Body of pancreas (tissue), 4 donors: ENCODE data around the gene AZGP1. TPM values are rescaled to one million over a fixed set of nuclear protein-coding genes. Genes with fewer than 3 reads are reported as not detected.
A peak's percentile ranks its signal among the peaks of the same experiment; 100 is the strongest.

Experiments
- ATAC-seq: fragments of 150-250 bp; one replicate; pipeline ENCODE4 v1.9.1; 2016
- DNase-seq, 4 donors: peaks; one replicate each; pipeline ENCODE4 v3.0.0-alpha.2; 2019
- H3K27ac ChIP-seq, 4 donors: fragments of 200-600 bp; sonication (generic); 1 replicate in 3 of 4; 2 replicates in 1 of 4; pipeline versions ENCODE4 v1.5.1 to v1.6.1; 2016 to 2019; ENCODE audit warnings: mild to moderate bottlenecking in 1 of 4, mixed read lengths in 1 of 4, moderate library complexity in 1 of 4
- H3K27me3 ChIP-seq, 2 donors: fragments of 200-600 bp; sonication (generic); one replicate each; pipeline ENCODE4 v1.6.0; 2016; ENCODE audit warnings: mild to moderate bottlenecking in 1 of 2
- H3K36me3 ChIP-seq, 2 donors: fragments of 200-600 bp; sonication (generic); replicated peaks in 1 of 2; 2 replicates each; pipeline ENCODE4 v1.5.1; 2016; ENCODE audit warnings: low read depth in 2 of 2; ENCODE audit not compliant: insufficient read depth in 1 of 2
- H3K4me1 ChIP-seq: fragments of 200-600 bp; sonication (generic); one replicate; pipeline ENCODE4 v1.6.0; 2016
- H3K4me3 ChIP-seq, 2 donors: fragments of 200-600 bp; sonication (generic); 1 replicate in 1 of 2; 2 replicates in 1 of 2; pipeline ENCODE4 v1.5.1; 2016 to 2019
- H3K9me3 ChIP-seq, 3 donors: fragments of 200-600 bp; sonication (generic); 1 replicate in 2 of 3; 2 replicates in 1 of 3; pipeline ENCODE4 v1.5.1; 2016
- POLR2A ChIP-seq, 3 donors: fragments of 450-650 bp; IDR thresholded peaks; one replicate each; pipeline ENCODE4 v1.6.1; 2016; ENCODE audit warnings: antibody characterized with exemption in 3 of 3, mild to moderate bottlenecking in 2 of 3
- WGBS, 2 donors: methylation state at CpG; one replicate each; pipeline ENCODE4 v1.1.5; 2017; 5-methylcytosine and 5-hydroxymethylcytosine counted together
- intact Hi-C: fragments of 100-400 bp; cut with DNase I; formaldehyde crosslinking; loops from one replicate; pipeline ENCODE4 v1.15.1; 2023
- small RNA-seq: library from RNA; depleted of rRNA; stranded (forward); fragments of <200 nt; gene quantifications from one replicate; pipeline ENCODE3, GENCODE V24; 2016
- total RNA-seq, 2 donors: library from RNA; depleted of rRNA; stranded (reverse); fragments of >200 nt; gene quantifications; one replicate each; pipeline ENCODE4 v1.1.0, GENCODE V29; 2016
- TF ChIP-seq, protein P1 (sequence below), 7 experiments: fragments of 450-650 bp in 4 of 7; fragments of 200-600 bp in 3 of 7; sonication (generic) in 3 of 7; IDR thresholded peaks; one replicate each; pipeline ENCODE4 v1.5.1; 2016 to 2019; ENCODE audit warnings: antibody characterized with exemption in 7 of 7

Gene AZGP1
- total RNA-seq, 2 donors from 2014 or later = 133 to 271 TPM

DNA sequence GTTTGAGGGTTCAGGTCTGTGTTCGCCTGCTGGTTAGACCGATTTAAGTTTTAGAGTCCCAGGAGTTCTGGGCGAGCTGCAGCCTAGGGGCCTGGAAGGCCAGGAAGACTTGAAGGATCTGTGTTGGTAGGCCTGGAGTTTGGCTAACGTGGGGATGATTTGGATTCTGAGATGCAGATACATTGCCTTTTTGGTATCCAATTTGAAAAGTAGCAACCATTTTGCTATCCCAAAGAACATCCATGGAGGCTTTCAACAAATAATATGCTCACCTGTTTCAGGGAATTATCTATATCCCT lies 56.1 kb downstream of the AZGP1 start:
- Histone ChIP-seq H3K36me3 (no peaks in the 10 kb centered on the region), H3K27ac (peak overlapping the region; percentile 76 to 93 (median 84)), H3K27me3 (no peaks in the 10 kb centered on the region), H3K4me1 (peaks cover 39% of the 10 kb centered on the region), H3K4me3 (peak overlapping the region; percentile 54 to 75), H3K9me3 (no peaks in the 10 kb centered on the region)
- no peak for DNase-seq
- TF ChIP-seq, protein P1, sequence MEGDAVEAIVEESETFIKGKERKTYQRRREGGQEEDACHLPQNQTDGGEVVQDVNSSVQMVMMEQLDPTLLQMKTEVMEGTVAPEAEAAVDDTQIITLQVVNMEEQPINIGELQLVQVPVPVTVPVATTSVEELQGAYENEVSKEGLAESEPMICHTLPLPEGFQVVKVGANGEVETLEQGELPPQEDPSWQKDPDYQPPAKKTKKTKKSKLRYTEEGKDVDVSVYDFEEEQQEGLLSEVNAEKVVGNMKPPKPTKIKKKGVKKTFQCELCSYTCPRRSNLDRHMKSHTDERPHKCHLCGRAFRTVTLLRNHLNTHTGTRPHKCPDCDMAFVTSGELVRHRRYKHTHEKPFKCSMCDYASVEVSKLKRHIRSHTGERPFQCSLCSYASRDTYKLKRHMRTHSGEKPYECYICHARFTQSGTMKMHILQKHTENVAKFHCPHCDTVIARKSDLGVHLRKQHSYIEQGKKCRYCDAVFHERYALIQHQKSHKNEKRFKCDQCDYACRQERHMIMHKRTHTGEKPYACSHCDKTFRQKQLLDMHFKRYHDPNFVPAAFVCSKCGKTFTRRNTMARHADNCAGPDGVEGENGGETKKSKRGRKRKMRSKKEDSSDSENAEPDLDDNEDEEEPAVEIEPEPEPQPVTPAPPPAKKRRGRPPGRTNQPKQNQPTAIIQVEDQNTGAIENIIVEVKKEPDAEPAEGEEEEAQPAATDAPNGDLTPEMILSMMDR (IDR thresholded peaks at IDR 0.05) = no peak
- TF ChIP-seq POLR2A (IDR thresholded peaks at IDR 0.05) = no peak
- WGBS, 2 donors = 23 to 46% methylated on average over 4 of the region's 4 CpGs
- intact Hi-C loops = loop anchor here (10.0 kb wide), 1 partner anchor 155 kb away; no protein-coding TSS in a partner anchor
- no peak for ATAC-seq

DNA sequence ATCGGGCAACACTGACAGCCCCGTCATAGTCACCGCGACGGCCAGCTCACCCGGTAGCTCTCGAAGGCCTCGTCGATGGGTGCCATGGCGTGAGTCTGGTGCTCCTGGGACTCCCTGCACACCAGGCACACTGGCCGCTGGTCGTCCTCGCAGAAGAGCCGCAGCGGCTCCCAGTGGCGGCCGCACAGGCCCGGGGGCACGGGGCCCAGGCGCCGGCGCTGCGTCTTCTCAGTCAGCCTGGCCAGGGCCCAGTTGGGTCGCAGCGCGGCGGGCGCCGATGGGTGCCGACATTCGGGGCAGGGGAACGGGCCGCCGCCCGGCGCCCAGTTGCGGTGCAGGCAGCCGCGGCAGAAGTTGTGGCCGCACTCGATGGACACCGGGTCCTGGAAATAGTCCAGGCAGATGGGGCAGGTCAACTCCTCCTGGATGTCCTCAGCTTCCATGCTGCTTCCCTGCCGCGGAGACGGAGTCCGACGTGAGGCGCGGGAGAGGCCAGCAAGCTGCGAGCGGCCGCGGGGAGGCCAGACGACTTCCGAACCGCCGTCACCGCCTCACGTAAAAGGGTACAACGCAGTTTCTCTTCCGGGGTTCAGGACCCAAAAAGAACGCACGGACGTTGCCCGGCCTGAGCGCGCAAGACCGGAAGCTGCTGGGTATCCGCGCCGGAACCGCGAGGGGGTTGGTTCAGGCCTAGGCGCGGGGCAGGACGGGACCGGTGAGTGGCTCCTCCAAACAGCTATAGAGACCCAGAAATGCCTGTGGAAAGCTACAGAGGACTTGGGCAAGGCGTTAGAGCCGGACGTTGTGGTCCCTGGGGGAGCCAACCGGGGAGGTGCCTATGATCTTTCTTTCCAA lies 56.6 kb downstream of the AZGP1 start, which contains the start of gene TRIM4:
Gene TRIM4, minus strand, starts transcription at position 572 of the 855 bp plus-strand sequence. Its CDS starts 129 bp downstream, at position 443.
- ATAC-seq (peak; percentile 97), DNase-seq (peak; percentile 88 to 94 (median 92))
- no peaks in the 10 kb centered on the region for H3K36me3 ChIP-seq
- H3K4me3 ChIP-seq = peak within 1 kb of the TSS; percentile 54 to 75
- no peaks in the 10 kb centered on the region for H3K27me3 ChIP-seq
- H3K27ac ChIP-seq = peak within 1 kb of the TSS; percentile 76 to 93 (median 84)
- 0% methylated on average over 1 to 81 of the region's 81 CpGs for WGBS, 2 donors
- intact Hi-C loops = no loop called here
- peak; percentile 79 to 95 (median 94) for TF ChIP-seq POLR2A (IDR thresholded peaks at IDR 0.05)
- TF ChIP-seq, protein P1 (IDR thresholded peaks at IDR 0.05) = peak in 4 of 7 experiments; percentile 24 to 41 (median 33)
- H3K4me1 ChIP-seq = peaks cover 40% of the 10 kb centered on the region
- H3K9me3 ChIP-seq = no peaks in the 10 kb centered on the region

Small RNA genes within 50 kb of the gene (small RNA-seq; reads per million reads assigned to genes)
- gene RF00019 (not detected), gene RF00561 (not detected)

Other genes with a start within 250 kb of the AZGP1 start
- 1 to 10 TPM in 1 of 2 donors, not detected in 1; 1.3 TPM for gene CYP3A7, start 240.8 kb downstream of the AZGP1 start, total RNA-seq
- 100 to 1,000 TPM in 1 of 2 donors, under 1 TPM in 1; 0.99 to 267 TPM for gene CYP3A4, start 191.8 kb downstream of the AZGP1 start, total RNA-seq
- gene CYP3A43, start 148.0 kb downstream of the AZGP1 start, total RNA-seq = 1 to 10 TPM; 2.0 to 9.9 TPM
- gene OR2AE1, start 99.0 kb downstream of the AZGP1 start, total RNA-seq = 1 to 10 TPM in 1 of 2 donors, not detected in 1; 2.0 TPM
- 10 to 100 TPM; 31.9 to 41.9 TPM for gene TRIM4, start 56.5 kb downstream of the AZGP1 start, total RNA-seq
- not detected for gene GJC3, start 46.4 kb downstream of the AZGP1 start, total RNA-seq
- gene ZKSCAN1, start 39.6 kb upstream of the AZGP1 start, total RNA-seq = 10 to 100 TPM; 31.6 to 40.2 TPM
- 10 to 100 TPM; 14.5 to 20.2 TPM for gene ZSCAN21, start 73.7 kb upstream of the AZGP1 start, total RNA-seq
- gene ZNF3, start 105.7 kb upstream of the AZGP1 start, total RNA-seq = 10 to 100 TPM; 16.9 to 46.5 TPM
- 10 to 100 TPM; 15.8 to 16.1 TPM for gene COPS6, start 112.9 kb upstream of the AZGP1 start, total RNA-seq
- 10 to 100 TPM; 32.6 to 34.5 TPM for gene MCM7, start 125.4 kb upstream of the AZGP1 start, total RNA-seq
- gene AP4M1, start 125.6 kb upstream of the AZGP1 start, total RNA-seq = 10 to 100 TPM in 1 of 2 donors, 1 to 10 TPM in 1; 6.0 to 11.2 TPM
- 10 to 100 TPM; 30.4 to 51.7 TPM for gene TAF6, start 143.3 kb upstream of the AZGP1 start, total RNA-seq
- gene CNPY4, start 143.6 kb upstream of the AZGP1 start, total RNA-seq = 1 to 10 TPM in 1 of 2 donors, under 1 TPM in 1; 0.99 to 2.3 TPM
- gene MBLAC1, start 150.9 kb upstream of the AZGP1 start, total RNA-seq = 1 to 10 TPM; 2.1 to 5.3 TPM
- 100 to 1,000 TPM in 1 of 2 donors, 10 to 100 TPM in 1; 86.1 to 119 TPM for gene LAMTOR4, start 172.9 kb upstream of the AZGP1 start, total RNA-seq
- gene TRAPPC14, start 182.7 kb upstream of the AZGP1 start, total RNA-seq = 10 to 100 TPM in 1 of 2 donors, 1 to 10 TPM in 1; 7.3 to 27.7 TPM
- gene GAL3ST4, start 192.6 kb upstream of the AZGP1 start, total RNA-seq = under 1 TPM in 1 of 2 donors, not detected in 1; 0.26 TPM
- gene GPC2, start 201.3 kb upstream of the AZGP1 start, total RNA-seq = 1 to 10 TPM in 1 of 2 donors, under 1 TPM in 1; 0.99 to 1.6 TPM
- not detected for gene STAG3, start 201.9 kb upstream of the AZGP1 start, total RNA-seq
- 1 to 10 TPM in 1 of 2 donors, under 1 TPM in 1; 0.78 to 4.0 TPM for gene PVRIG, start 243.9 kb upstream of the AZGP1 start, total RNA-seq